ENCODE results near the gene LHPP.

LHPP gene

DNA sequence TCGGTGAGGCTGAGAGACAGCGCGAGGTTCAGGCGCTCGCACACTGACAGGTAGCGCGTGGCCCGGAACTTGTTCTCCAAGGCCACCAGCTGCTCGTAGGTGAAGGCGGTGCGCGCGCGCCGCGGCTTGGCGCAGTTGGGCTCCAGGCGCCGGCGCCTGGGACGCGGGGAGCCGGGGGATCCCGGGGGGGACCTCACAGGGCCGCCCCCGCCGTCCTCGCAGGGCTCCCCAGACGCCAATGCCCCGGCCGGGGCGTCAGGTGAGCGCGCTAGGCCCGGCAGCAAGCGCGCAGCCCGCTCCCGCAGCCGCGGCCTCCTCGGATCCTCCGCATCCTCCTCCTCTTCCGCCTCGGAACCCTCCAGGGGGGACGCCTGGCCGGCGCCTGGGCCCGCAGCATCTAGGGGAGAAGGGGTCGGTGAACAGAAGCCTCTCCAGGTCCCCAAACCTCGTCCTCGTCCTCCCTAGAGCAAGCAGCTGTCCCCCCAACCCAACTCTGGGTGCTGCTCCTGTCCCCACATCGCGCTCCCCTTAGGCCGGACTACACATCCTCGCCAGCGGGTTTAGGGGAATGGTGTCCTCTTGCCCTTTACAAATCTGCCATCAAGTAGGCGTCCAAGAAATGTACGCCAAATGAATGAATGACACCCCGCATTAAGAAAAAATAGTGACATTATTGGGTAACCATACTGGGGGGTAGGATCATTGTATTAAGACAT lies 13.7 kb upstream of the LHPP start:
- no peak for TF ChIP-seq CTCF (IDR thresholded peaks at IDR 0.05; ENCODE audit: extremely low read depth, insufficient read depth, missing control alignments)
- in situ Hi-C loops (cut with MboI; ENCODE audit: low pct_unique_long_range_greater_than_20kb, low sequenced_read_pairs, unreplicated experiment) = no loop called here
- DNase-seq (ENCODE audit: low spot score) = no peak

GRCh38 chr10:124448696-124449169 lies 12.9 kb upstream of the LHPP start:
- DNase-seq (ENCODE audit: low spot score) = no peak
- in situ Hi-C loops (cut with MboI; ENCODE audit: low pct_unique_long_range_greater_than_20kb, low sequenced_read_pairs, unreplicated experiment) = no loop called here
- no peak for TF ChIP-seq CTCF (IDR thresholded peaks at IDR 0.05; ENCODE audit: extremely low read depth, insufficient read depth, missing control alignments)

DNA sequence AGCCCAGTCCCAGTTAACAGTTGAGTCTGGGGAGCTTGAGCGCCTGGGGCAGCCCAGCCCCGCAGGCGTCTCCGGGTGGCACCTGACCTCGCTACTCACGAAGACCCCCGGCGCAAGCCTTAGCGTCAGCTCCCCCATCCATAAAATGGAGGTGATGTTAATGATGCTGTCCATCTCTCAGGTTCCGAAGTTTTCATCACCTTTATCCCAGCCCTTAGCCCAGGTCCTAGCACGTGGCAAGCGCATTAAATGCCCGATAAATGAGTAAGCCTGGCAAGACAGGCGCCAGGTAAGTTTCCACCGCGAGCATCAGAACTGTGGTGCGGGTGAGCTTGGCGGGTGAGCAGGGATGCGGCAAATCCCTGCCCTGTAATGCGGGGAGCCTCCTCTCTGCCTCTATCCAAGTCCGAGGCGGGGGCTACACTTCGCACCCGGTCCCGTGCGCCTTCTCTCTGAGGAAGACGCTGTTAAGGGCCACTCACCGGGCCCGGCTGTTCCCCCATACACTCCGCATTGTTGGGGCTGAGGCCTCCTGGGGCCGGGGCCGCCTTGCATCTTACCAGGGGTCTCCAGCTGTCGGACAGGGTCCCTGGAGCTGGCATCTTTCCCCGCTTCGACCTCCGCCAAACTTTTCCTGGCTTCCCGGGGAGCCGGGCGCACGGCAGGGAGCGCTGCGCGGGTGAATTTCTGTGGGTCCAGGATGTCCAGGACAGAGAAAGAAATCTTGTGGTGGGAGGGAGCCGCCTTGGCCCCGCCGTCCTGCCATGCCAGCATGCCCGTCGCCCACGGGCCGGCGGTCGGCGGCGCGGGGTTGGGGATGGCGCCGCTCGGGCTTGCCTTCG lies 12.2 kb upstream of the LHPP start:
- no peak for DNase-seq (ENCODE audit: low spot score)
- TF ChIP-seq CTCF (IDR thresholded peaks at IDR 0.05; ENCODE audit: extremely low read depth, insufficient read depth, missing control alignments) = no peak
- in situ Hi-C loops (cut with MboI; ENCODE audit: low pct_unique_long_range_greater_than_20kb, low sequenced_read_pairs, unreplicated experiment) = no loop called here

DNA sequence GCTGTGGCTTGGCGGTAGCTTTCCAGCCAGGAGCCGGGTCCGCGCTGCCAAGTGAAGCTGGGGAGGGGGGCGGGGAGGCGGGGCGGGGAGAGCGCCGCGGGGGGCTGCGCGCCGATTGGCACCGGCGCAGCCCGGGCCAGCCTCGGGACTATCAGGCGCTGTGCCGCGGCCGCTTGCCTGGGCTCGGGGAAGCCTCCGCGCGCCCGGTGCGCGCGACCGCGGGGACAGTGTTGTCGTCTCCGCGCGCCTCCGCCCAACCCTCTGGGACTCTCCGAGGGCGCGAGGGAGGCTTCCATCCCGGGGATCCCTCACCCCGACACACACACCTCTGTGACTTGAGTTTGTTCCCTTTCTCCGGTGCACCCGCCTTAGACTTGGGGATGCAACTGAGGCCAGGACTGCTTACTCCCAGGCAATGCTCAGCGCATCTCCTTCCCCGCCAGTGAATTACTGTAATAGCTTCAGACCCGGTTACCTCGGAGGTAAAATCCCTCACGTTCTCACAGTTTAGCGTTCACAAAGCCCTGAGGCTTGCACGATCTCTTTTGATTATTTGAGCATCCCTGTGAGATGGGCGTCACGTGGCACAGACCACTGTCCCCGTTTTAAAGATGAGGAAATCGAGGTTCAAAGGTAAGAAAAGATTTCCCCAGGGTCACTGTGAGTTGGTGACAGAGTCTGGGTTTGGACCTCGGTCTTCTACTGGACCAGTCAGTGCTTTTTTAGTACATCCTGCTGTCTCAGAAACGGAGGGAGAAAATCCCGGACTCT lies 11.4 kb upstream of the LHPP start, which contains the start of gene NKX1-2:
Gene NKX1-2, minus strand, starts transcription at position 24 of the 771 bp plus-strand sequence. CDS start 92 bp downstream, outside the sequence.
- no peak for DNase-seq (ENCODE audit: low spot score)
- in situ Hi-C loops (cut with MboI; ENCODE audit: low pct_unique_long_range_greater_than_20kb, low sequenced_read_pairs, unreplicated experiment) = no loop called here
- no peak for TF ChIP-seq CTCF (IDR thresholded peaks at IDR 0.05; ENCODE audit: extremely low read depth, insufficient read depth, missing control alignments)

DNA sequence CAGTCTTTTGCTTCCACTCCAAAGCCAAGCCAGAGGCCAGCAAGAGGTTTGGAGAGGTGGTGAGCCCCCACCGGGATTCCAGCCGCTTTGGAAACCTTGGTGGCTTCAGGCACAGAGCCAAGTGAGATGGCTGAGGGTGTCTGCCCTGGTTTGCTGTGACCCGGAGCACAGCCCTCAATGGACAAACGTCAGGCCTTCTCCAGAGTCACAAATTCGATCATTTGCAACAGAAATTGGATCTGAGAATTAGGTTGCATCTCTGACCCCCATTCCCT lies 10.9 kb upstream of the LHPP start:
- in situ Hi-C loops (cut with MboI; ENCODE audit: low pct_unique_long_range_greater_than_20kb, low sequenced_read_pairs, unreplicated experiment) = no loop called here
- TF ChIP-seq CTCF (IDR thresholded peaks at IDR 0.05; ENCODE audit: extremely low read depth, insufficient read depth, missing control alignments) = no peak
- DNase-seq (ENCODE audit: low spot score) = no peak

DNA sequence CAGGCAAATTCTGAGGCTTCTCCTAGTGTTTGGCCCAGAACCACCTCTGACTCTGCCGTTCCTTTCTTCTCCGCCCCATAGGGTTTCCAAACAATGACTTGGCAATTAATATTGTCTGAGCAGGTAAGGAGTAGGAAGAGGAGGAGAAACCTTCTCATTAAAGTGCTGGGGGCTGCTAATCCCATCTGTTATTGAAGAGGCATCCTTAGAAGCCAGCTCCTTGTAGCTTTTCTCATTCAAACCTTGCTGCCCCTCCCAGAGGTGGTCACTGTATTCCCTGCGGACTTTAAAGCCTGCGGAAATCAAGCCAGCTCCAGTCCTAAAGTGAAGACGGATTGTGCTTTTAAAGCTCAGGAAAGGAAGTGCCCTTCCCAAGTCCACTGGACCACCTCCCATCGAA lies 10.3 kb upstream of the LHPP start:
- no peak for TF ChIP-seq CTCF (IDR thresholded peaks at IDR 0.05; ENCODE audit: extremely low read depth, insufficient read depth, missing control alignments)
- in situ Hi-C loops (cut with MboI; ENCODE audit: low pct_unique_long_range_greater_than_20kb, low sequenced_read_pairs, unreplicated experiment) = no loop called here
- no peak for DNase-seq (ENCODE audit: low spot score)

Measured in GM13977 (cell line).